HEK293T (cell line): Measurements from ENCODE around the gene SORBS2.

Experiments
- BHLHE40 ChIP-seq: fragments of 450-650 bp; IDR thresholded peaks from 2 replicates; pipeline ENCODE4 v1.6.1; 2016; ENCODE audit warnings: mild to moderate bottlenecking, moderate library complexity, borderline replicate concordance
- CTBP1 ChIP-seq: fragments of 450-650 bp; IDR thresholded peaks from 2 replicates; pipeline ENCODE4 v1.6.1; 2016; ENCODE audit warnings: borderline replicate concordance
- FOXK2 ChIP-seq: fragments of 450-650 bp; IDR thresholded peaks from 2 replicates; pipeline ENCODE4 v1.6.1; 2016; ENCODE audit warnings: mild to moderate bottlenecking
- FOXM1 ChIP-seq: fragments of 450-650 bp; IDR thresholded peaks from 2 replicates; pipeline ENCODE4 v1.6.1; 2017; ENCODE audit warnings: mild to moderate bottlenecking, borderline replicate concordance
- NFRKB ChIP-seq: fragments of 450-650 bp; IDR thresholded peaks from 2 replicates; pipeline ENCODE4 v1.6.1; 2016; ENCODE audit warnings: mild to moderate bottlenecking, moderate library complexity
- SP1 ChIP-seq: fragments of 450-650 bp; IDR thresholded peaks from 2 replicates; pipeline ENCODE4 v1.6.1; 2017
- SUZ12 ChIP-seq: fragments of 450-650 bp; IDR thresholded peaks from 2 replicates; pipeline ENCODE4 v1.6.1; 2016; ENCODE audit warnings: mild to moderate bottlenecking
- TARDBP ChIP-seq: fragments of 450-650 bp; IDR thresholded peaks from 2 replicates; pipeline ENCODE4 v1.6.1; 2016
- TF ChIP-seq, protein P1 (sequence below): fragments of 450-650 bp; IDR thresholded peaks from 2 replicates; pipeline ENCODE4 v1.6.1; 2016

GRCh38 chr4:185852961-185853360 lies 41.0 kb upstream of the SORBS2 start:
- TF ChIP-seq SUZ12, result no peak
- TF ChIP-seq SP1, result no peak
- no peak for TF ChIP-seq CTBP1
- no peak for TF ChIP-seq FOXM1
- TF ChIP-seq NFRKB, result no peak
- TF ChIP-seq, protein P1, sequence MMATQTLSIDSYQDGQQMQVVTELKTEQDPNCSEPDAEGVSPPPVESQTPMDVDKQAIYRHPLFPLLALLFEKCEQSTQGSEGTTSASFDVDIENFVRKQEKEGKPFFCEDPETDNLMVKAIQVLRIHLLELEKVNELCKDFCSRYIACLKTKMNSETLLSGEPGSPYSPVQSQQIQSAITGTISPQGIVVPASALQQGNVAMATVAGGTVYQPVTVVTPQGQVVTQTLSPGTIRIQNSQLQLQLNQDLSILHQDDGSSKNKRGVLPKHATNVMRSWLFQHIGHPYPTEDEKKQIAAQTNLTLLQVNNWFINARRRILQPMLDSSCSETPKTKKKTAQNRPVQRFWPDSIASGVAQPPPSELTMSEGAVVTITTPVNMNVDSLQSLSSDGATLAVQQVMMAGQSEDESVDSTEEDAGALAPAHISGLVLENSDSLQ, result no peak
- no peak for TF ChIP-seq TARDBP
- TF ChIP-seq BHLHE40, result no peak
- no peak for TF ChIP-seq FOXK2
